HG03097 (cell line): ENCODE data around the gene PIGB.
A peak's percentile ranks its signal among the peaks of the same experiment; 100 is the strongest.
"Not testable (repeated sequence)": the region's sequence is repeated elsewhere in the genome, so short reads cannot be mapped to it uniquely, and the experiment has no call there.

Experiments
- ATAC-seq: cut with Tn5 transposase; IDR thresholded peaks from one replicate; pipeline ENCODE4 v1.9.1; 2021; ENCODE audit not compliant: unreplicated experiment, low FRiP score

PIGB gene

DNA sequence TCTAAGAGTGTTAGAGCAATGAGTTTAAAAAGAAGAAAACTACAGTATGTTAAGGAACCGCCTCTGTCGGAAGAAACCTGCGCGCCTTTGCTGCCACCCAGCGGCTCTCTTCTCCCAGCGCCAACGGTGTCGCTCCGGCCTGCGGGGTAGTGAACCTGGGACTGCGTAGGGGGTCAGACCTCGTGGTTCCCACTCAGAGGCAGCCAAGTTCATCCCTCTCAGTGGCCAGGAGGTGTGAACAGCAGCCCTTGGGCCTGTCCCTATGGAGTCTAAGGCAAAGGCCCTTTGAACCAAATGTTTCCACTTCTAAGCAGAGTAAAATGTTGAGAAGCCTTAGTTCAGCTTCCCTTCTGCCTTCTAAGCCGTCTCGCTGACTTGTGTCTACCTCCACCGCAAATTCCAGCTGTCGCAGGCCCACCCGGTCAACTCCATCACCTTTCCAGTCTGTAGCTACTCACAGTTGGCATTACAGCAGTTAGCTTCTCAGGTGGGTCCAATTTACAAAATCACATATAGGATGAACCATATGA is 28.4 kb upstream of the PIGB start:
- ATAC-seq = peak; percentile 81

DNA sequence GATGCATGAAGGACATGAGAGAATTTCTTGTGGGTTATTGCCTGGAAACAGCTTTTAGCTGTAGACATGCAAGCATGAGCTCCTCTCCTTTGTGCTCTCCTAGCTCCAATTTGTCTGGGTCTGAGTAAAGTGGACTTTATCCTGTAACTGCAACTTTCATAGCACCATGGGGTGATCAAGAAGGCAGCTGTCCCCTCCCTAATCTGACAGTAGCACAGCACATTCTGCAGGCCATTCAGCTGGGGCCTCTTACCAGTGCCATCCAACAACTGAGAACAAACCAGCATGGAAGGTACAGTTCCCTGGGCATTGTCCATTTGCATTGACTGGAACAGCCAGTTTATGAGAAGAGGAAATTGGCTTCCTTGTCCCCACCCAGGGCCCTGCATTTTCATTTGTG is 21.7 kb upstream of the PIGB start:
- ATAC-seq = no peak

DNA sequence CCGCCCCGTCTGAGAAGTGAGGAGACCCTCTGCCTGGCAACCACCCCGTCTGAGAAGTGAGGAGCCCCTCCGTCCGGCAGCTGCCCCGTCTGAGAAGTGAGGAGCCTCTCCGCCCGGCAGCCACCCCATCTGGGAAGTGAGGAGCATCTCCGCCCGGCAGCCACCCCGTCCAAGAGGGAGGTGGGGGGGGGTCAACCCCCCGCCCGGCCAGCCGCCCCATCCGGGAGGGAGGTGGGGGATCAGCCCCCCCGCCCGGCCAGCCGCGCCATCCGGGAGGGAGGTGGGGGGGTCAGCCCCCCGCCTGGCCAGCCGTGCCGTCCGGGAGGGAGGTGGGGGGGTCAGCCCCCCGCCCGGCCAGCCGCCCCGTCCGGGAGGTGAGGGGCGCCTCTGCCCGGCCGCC is 16.2 kb upstream of the PIGB start:
- ATAC-seq = not testable (repeated sequence)

DNA sequence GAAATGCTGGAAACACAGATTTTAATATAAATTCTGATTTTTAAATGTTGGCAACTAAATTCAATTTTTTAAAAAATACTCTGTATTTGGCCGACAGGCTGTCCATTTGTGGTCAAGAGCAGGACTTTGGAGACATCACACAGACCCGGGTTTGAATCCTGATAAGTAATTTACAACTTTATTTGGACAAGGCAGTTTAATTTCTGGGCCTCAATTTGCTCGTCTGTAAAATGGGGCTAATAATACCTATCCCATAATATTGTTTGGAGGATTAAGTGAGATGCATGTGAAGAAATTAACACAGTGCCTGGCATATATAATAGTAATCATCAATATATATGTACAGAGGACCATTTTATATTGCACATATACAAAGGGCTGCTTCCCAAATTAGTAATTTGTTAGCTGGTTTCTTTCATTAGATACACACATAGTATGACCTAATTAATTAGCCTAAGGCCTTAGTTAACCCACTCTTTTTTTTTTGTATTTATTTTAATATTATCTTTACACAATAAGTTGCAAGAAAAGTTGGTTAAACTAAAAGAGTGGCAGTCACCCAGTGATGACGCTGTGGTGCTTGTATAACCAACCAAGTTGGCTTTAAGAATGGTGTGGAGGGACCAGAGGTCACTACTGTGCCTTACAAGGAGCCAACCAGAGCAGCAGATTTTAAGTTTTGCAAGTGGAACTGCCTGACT is 665 bp downstream of the PIGB start:
- ATAC-seq = no peak

DNA sequence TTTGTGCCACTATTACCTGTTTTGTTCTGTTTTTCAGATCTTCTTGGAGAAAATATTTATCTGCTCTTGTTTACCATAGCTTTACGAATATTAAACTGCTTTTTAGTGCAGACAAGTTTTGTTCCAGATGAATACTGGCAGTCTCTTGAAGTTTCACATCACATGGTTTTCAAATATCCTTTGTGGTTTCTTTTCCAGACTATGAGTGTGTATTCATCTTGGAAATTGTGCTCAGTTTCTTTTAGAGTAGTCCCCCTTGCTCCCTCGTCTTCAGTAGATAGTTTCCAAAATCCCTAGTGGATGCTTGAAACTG is 1.2 kb downstream of the PIGB start:
- ATAC-seq = no peak

DNA sequence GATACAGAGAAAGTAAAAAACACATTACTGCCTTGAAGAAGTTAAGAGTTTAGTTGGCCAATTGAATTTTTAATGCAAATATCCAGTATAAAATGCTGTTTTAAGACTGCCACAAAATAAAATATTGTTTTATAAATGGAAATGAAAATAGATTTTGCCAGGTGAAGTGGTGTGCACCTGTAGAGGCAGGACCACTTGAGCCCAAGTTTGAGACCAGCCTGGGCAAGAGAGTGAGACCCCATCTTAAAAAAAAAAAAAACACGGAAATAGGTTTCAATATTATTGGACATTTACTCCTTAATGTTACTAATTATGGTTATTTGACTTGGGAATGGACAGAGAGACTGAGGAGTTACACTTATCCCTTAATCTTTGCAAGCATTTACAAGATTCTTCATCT is 1.9 kb downstream of the PIGB start:
- no peak for ATAC-seq

DNA sequence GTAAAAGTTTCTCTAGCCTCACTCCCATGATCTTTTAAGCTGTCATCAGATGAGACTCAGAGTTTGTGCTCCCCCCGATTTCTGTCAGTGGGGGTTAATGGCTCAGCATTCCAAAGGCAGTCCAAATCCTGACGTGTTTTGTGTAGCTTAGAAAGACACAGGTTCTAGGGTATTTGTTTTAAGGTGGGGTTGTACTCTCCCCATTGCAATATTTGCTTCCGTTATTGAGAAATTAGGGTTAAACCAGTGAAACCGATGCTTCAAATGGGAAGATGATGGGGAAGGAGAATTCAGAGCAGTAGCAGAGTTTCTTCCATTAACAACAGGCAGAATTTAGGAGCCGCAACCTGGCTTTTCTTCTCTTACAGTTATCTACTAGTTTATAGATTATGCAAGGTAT is 3.4 kb downstream of the PIGB start:
- no peak for ATAC-seq

DNA sequence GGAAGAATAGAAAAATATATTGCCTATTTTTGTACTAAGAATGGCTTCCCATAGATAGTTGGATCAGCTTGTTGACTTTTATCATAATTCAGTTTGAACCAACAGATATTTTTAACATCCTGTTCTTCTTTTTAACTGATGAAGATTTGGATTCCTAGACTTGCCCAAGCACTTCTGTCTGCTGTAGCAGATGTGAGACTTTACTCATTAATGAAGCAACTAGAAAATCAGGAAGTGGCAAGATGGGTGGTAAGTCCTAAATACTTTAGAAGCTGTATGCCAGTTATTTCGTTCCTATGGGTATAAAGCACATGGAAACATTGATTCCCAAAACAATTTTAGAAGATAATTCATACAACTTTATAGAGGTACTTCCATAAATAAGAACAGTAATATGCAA is 8.4 kb downstream of the PIGB start:
- ATAC-seq = no peak

DNA sequence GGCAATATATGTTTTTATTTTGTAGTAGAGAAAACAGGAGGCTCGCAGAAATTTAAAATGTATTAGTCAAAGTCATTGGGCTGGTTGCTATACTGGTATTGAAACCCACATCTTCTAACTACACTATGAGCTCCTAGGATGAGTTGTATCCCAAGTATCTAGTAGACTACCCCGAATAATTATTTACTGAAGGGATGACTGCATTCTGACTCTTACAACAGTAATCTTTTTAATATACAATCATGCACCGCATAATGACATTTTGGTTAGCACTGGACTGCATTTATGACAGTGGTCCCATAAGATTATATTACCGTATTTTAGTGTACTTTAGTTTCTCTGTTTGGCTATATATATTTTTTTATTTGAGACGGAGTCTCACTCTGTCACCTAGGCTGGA is 15.3 kb downstream of the PIGB start:
- no peak for ATAC-seq

DNA sequence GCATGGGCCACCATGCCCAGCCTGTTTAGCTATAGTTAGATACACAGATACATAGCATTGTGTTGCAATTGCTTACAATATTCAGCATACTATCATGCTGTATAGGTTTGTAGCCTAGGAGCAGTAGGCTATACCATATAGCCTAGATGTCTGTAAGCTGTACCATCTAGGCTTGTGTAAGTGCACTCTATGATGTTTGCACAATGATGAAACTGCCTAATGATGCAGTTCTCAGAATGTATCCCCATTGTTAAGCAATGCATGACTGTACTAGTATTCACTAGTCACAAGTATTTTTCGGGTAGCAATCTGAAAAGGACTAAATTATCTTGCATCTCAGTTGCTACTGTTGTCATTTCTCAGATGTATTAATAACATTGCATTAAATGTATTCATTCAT is 16.0 kb downstream of the PIGB start:
- ATAC-seq = no peak

DNA sequence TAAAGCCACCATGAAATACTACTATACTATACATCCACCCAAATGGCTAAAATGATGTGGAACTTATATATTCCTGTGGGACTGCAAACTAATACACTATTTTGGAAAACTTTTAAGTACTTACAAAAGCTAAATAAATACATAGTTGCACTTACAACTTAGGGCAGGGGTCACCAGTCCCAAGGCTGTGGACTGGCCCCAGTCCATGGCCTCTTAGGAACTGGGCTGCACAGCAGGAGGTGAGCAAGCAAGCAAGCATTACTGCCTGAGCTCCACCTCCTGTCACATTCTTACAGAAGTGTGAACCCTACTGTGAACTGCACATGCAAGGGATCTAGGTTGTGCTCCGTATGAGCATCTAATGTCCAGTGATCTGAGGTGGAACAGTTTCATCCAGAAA is 18.1 kb downstream of the PIGB start:
- ATAC-seq = no peak

DNA sequence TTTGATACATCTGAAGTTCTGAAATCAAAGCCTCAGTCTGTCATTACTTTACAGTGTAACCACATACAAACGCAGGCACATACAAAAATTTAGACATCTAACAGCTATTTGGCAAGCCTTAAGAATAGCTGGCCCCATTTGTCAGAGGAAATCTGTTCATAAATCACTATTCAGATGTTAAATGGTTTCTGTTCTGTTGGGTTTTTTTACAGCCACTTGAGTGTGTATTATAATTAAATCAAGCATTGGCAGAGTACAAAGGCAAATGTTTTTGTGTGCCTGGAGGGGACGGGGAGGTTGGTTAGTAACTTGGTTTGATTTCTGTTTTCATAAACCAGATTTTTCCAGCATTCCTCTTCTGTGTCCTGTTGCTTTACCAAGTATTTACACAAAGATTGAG is 24.1 kb downstream of the PIGB start:
- ATAC-seq = no peak

DNA sequence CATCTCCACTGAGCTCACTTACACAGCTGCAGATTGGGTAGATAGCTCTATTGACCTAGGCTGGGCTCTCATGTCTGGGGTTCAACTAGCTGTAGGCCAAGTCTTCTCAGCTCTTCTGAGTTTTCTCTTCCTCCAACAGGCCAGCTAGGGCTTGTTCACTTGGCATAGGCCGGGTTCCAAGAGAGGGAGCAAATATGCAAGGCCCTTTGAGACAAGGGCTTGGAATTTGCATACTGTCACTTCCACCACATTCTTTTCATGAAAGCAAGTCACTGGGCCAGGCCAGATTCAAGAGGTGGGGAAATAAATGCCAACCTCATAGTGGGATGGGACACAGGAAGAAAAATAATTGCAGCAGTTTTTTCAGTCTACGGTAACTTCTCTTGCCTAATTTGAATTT is 25.2 kb downstream of the PIGB start:
- no peak for ATAC-seq

DNA sequence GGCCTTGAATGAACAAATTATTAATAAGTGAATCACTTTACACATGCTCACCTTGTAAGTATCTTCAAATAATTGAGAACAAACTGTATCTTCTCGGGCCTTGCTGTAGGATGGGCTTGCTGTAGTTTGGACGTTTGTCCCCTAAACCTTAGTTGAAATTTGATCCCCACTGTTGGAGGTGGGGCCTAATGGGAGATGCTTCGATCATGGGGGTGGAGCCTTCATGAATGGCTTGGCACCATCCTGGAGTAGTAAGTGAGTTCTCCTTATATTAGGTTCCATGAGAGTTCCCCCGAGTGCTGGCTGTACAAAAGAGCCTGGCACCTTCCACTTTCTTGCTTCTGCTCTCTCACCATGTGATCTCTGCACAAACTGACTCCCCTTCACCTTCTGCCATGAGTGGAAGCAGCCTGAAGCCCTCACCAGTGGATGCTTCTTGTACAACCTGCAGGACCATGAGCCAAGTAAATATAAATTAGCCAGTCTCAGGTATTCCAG is 29.3 kb downstream of the PIGB start:
- ATAC-seq = no peak

DNA sequence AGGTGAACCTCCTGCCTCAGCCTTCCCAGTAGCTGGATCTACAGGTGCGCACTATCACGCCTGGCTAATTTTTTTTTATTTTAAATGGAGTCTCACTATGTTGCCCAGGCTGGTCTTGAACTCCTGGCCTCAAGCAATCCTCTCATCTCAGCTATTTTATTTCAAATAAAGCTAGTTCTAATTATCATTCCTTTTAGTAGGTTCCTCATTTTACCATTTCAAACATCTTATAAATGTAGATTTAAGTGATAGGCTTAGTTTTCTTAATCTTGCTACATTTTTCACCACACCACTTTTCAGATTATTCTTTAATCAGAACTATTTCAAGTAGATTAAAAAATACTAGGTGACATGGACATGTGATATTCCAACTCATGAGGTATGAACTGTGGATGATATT is 30.3 kb downstream of the PIGB start:
- ATAC-seq = no peak

DNA sequence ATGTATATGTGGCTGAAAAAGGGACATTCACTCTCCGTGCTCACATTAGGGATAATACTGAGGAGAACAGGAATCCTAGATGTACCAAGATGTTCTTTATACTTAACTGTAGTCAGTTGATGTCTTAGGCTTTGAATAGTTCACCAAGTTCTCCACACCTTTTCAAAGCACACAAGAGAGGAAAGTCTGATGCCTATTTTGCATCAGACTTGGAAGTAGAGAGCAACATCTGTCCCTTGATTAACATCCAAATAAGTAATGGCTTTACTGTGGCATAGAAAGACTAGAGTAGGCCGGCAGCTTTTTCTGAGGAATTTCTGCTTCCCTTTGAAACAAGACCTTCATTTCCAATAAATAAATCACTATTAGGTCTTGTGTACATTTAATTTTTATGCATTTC is 34.0 kb downstream of the PIGB start:
- ATAC-seq = no peak

DNA sequence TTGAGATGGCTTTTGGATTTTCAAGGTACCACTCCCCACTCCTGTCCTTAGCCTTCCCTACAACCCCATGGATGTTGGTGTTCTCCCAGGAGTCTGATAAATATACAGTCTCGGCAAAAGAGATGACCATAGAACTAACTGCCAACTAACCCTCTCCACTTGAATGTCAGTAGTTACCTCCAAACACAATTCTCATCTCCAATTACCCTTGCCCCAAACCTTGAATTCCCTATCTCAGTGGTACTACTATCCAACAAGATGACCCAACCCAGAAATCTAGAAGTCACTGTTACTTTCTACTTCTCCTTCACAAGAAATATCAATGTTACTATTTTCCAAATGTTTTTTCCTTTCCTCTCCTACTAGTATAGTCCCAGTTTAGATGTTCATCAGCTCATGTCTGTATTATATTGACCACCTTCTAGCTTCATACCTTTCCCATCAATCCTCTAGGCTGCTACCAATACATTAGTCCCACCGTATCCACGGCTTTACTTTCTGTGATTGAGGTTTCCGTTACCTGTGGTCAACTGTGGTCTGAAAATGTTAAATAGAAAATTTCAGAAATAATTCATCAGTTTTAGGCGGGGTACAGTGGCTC is 38.1 kb downstream of the PIGB start:
- ATAC-seq = no peak

DNA sequence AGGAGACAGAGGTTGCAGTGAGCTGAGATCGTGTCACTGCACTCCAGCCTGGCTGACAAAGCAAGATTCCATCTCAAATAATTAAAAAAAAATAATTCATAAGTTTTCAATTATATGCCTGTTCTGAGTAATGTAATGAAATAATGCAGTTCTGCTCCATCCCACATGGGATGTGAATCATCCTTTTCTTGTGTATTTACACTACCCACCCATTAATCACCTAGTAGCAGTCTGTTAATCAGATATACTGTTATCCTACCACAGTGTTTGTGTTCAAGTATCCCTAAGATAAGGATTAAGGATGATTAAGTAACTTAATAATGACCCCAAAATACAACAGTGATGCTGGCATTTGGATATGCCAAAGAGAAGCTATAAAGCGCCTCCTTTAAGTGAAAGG is 38.8 kb downstream of the PIGB start:
- ATAC-seq = no peak

DNA sequence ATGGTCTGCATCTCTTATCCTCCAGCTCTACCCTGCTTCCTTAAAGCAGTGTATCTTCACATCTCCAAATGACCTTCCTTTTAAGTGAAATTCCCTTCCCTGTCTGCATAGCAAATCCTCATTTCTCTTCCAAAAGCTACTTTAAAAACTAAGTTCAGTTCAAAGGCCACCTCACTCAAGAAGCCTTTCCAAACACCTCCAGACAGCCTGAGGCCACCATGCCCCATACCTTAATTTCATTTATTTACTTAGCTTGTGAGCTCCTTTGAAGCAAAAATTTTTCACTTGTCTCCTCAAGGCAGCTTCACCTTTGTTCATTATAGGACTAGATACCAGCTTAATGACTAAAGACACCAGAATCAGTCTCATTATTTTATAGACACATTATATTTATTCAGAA is 39.4 kb downstream of the PIGB start:
- ATAC-seq = no peak

DNA sequence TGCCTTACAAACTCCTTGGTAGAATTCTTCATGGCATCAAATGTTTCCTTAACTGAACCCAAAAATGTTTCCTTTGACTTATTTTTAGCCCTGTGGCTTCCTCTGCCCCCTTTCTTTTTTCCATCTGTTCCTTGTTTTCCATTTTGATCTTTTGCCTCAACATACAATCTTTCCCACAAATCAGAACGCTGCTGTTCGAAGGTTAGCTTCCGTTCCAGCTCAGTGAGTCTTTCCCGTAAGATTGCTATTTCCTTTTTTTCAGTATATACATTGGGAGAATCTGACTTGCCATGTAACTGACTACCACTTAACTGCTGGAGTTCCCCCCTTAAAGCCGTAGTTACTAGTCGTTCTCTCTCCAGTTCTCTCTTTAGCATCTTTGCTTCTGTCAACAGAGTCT is 41.2 kb downstream of the PIGB start:
- no peak for ATAC-seq

DNA sequence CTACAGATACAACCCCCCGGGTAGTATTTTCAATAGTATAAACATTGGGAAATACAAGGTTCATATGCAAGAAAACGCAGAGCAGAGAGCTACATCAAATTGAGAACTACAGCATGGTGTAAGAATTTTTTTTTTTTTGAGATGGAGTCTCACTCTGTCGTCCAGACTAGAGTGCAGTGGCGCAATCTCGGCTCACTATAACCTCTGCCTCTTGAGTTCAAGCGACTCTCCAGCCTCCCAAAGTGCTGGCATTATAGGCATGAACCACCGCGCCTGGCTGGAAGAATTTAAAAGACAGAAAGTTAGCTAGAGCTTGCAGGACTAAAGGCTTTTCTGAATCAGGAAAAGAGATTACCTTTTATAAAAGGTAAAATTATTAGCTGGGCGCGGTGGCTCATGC is 42.0 kb downstream of the PIGB start:
- no peak for ATAC-seq

DNA sequence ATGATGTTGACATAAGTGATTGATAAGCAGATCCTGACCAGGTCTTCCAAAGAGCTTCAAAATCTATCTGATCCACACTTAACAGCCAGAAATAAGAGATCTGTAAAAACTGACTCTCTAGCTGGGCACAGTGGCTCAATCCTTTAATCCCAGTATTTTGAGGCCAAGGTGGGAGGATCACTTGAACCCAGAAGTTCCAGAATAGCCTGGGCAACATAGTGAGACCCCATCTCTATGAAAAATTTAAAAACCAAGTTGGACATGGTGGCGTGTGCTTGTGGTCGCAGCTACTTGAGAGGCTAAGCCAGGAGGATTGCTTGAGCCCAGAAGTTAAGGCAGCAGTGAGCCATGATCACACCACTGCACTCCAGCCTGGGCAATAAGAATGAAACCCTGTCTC is 43.6 kb downstream of the PIGB start:
- no peak for ATAC-seq

DNA sequence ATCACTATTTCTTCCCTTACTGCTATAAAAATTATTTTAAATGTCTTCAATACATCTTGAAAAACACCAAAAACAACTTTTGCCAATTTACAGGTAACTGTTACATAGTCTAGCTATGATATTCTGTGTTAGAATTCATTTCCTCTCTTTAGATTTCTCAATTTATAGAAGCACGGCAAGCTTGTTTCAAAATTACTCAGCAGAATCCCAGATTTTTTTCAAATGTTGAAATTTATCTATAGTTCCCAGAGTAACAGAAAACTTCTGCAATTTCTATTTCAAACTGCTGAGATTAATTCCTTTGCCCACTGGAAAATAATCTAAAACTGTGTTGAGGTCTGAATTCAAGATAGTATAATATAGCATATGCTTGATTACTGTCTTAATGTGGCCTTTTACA is 48.0 kb downstream of the PIGB start:
- no peak for ATAC-seq
